ENCODE measurements around the gene SCNN1B.
"Not testable (repeated sequence)": the region's sequence is repeated elsewhere in the genome, so short reads cannot be mapped to it uniquely, and the experiment has no call there.

Gene SCNN1B

GRCh38 chr16:23387666-23388065 is 85.6 kb downstream of the SCNN1B start:
- no peak for TF ChIP-seq CTCF (IDR thresholded peaks at IDR 0.05; ENCODE audit: insufficient read depth, low read length, missing control alignments)
- no peak for DNase-seq (ENCODE audit: low read depth, low spot score)
- H3K4me3 ChIP-seq (ENCODE audit: low read depth, low read length) = no peak overlapping the region
- ChIA-PET CTCF (interaction anchor here (0.6 to 0.9 kb wide), 2 partner anchors 27 to 33 kb away, joined by 3 to 4 read pairs; no protein-coding TSS in a partner anchor), POLR2A (no interaction called here)

- CTCF ChIA-PET = interaction anchor here (1.7 kb wide), 1 partner anchor 47 kb away, joined by 5 read pairs; no protein-coding TSS in a partner anchor
- no peak for TF ChIP-seq CTCF (IDR thresholded peaks at IDR 0.05; ENCODE audit: insufficient read depth, low read length, missing control alignments)
- POLR2A ChIA-PET = interaction anchor here (0.6 kb wide), 1 partner anchor 26 kb away, joined by 3 read pairs; no protein-coding TSS in a partner anchor
- no peak for DNase-seq (ENCODE audit: low read depth, low spot score)
- no peak overlapping the region for H3K4me3 ChIP-seq (ENCODE audit: low read depth, low read length)
Measured at GRCh38 chr16:23388786-23389185, 86.7 kb downstream of the SCNN1B start.

GRCh38 chr16:23389201-23389600 is 87.1 kb downstream of the SCNN1B start:
- CTCF ChIA-PET = interaction anchor here (1.7 kb wide), 1 partner anchor 47 kb away, joined by 5 read pairs; no protein-coding TSS in a partner anchor
- no peak overlapping the region for H3K4me3 ChIP-seq (ENCODE audit: low read depth, low read length)
- DNase-seq (ENCODE audit: low read depth, low spot score) = no peak
- POLR2A ChIA-PET = interaction anchor here (0.6 kb wide), 1 partner anchor 25 kb away, joined by 3 read pairs; no protein-coding TSS in a partner anchor
- no peak for TF ChIP-seq CTCF (IDR thresholded peaks at IDR 0.05; ENCODE audit: insufficient read depth, low read length, missing control alignments)

- POLR2A ChIA-PET; DNase-seq (ENCODE audit: low read depth, low spot score); H3K4me3 ChIP-seq (ENCODE audit: low read depth, low read length): not testable (repeated sequence)
- CTCF ChIA-PET = interaction anchor here (1.7 to 2.9 kb wide), 2 partner anchors 45 to 46 kb away, joined by 5 to 18 read pairs; no protein-coding TSS in a partner anchor
Measured at GRCh38 chr16:23389936-23390335, 87.8 kb downstream of the SCNN1B start.

- ChIA-PET POLR2A (interaction anchor here (0.7 kb wide), 1 partner anchor 243 kb away, joined by 3 read pairs; the partner anchor contains the start of gene USP31), CTCF (interaction anchor here (2.0 to 2.9 kb wide), 2 partner anchors 11 to 44 kb away, joined by 6 to 18 read pairs; no protein-coding TSS in a partner anchor)
- no peak overlapping the region for H3K4me3 ChIP-seq (ENCODE audit: low read depth, low read length)
- TF ChIP-seq CTCF (IDR thresholded peaks at IDR 0.05; ENCODE audit: insufficient read depth, low read length, missing control alignments) = no peak
- DNase-seq (ENCODE audit: low read depth, low spot score) = no peak
Measured at GRCh38 chr16:23391381-23392222, 89.5 kb downstream of the SCNN1B start.

- CTCF ChIA-PET = interaction anchor here (2.0 to 2.9 kb wide), 2 partner anchors 11 to 43 kb away, joined by 6 to 18 read pairs; no protein-coding TSS in a partner anchor
Measured at GRCh38 chr16:23392223-23392600, 90.1 kb downstream of the SCNN1B start.

More at GRCh38 chr16:23392223-23392600, 90.1 kb downstream of the SCNN1B start:
- DNase-seq (ENCODE audit: low read depth, low spot score) = no peak
- POLR2A ChIA-PET = interaction anchor here (0.7 kb wide), 1 partner anchor 243 kb away, joined by 3 read pairs; the partner anchor contains the start of gene USP31
- H3K4me3 ChIP-seq (ENCODE audit: low read depth, low read length) = no peak overlapping the region
- no peak for TF ChIP-seq CTCF (IDR thresholded peaks at IDR 0.05; ENCODE audit: insufficient read depth, low read length, missing control alignments)
